ENCODE data around the gene HIP1.

Gene HIP1

GRCh38 chr7:75584354-75584753 lies 154.4 kb downstream of the HIP1 start:
- no peak for TF ChIP-seq CTCF (IDR thresholded peaks at IDR 0.05; ENCODE audit: low read depth, low read length, missing control alignments)
- DNase-seq (ENCODE audit: extremely low read depth, low read depth): no peak
- no peak overlapping the region for H3K4me3 ChIP-seq (replicated peaks; ENCODE audit: low read depth, low read length)

GRCh38 chr7:75583255-75583654 lies 155.5 kb downstream of the HIP1 start:
- no peak overlapping the region for H3K4me3 ChIP-seq (replicated peaks; ENCODE audit: low read depth, low read length)
- TF ChIP-seq CTCF (IDR thresholded peaks at IDR 0.05; ENCODE audit: low read depth, low read length, missing control alignments): no peak
- DNase-seq (ENCODE audit: extremely low read depth, low read depth): no peak

- TF ChIP-seq CTCF (IDR thresholded peaks at IDR 0.05; ENCODE audit: low read depth, low read length, missing control alignments): no peak
- no peak overlapping the region for H3K4me3 ChIP-seq (replicated peaks; ENCODE audit: low read depth, low read length)
- no peak for DNase-seq (ENCODE audit: extremely low read depth, low read depth)
Observed at GRCh38 chr7:75579899-75580298, 158.8 kb downstream of the HIP1 start.

GRCh38 chr7:75578081-75578480 lies 160.7 kb downstream of the HIP1 start:
- TF ChIP-seq CTCF (IDR thresholded peaks at IDR 0.05; ENCODE audit: low read depth, low read length, missing control alignments): no peak
- H3K4me3 ChIP-seq (replicated peaks; ENCODE audit: low read depth, low read length): no peak overlapping the region
- no peak for DNase-seq (ENCODE audit: extremely low read depth, low read depth)

- peak; percentile 54 for DNase-seq (ENCODE audit: extremely low read depth, low read depth)
- no peak overlapping the region for H3K4me3 ChIP-seq (replicated peaks; ENCODE audit: low read depth, low read length)
- no peak for TF ChIP-seq CTCF (IDR thresholded peaks at IDR 0.05; ENCODE audit: low read depth, low read length, missing control alignments)
Observed at GRCh38 chr7:75575488-75576121, 163.1 kb downstream of the HIP1 start.

GRCh38 chr7:75573477-75574019 lies 165.2 kb downstream of the HIP1 start:
- H3K4me3 ChIP-seq (replicated peaks; ENCODE audit: low read depth, low read length): no peak overlapping the region
- no peak for DNase-seq (ENCODE audit: extremely low read depth, low read depth)
- no peak for TF ChIP-seq CTCF (IDR thresholded peaks at IDR 0.05; ENCODE audit: low read depth, low read length, missing control alignments)

GRCh38 chr7:75572814-75573213 lies 165.9 kb downstream of the HIP1 start:
- TF ChIP-seq CTCF (IDR thresholded peaks at IDR 0.05; ENCODE audit: low read depth, low read length, missing control alignments): no peak

More at GRCh38 chr7:75572814-75573213, 165.9 kb downstream of the HIP1 start:
- DNase-seq (ENCODE audit: extremely low read depth, low read depth): no peak
- no peak overlapping the region for H3K4me3 ChIP-seq (replicated peaks; ENCODE audit: low read depth, low read length)

Data from HFF-Myc (cell line).